GM12891 (cell line): Measurements from ENCODE around the gene DYSF.

ENCODE experiments used
- PAX5 ChIP-seq: IDR thresholded peaks from 2 replicates; pipeline ENCODE4 v1.6.1; 2011; ENCODE audit warnings: low read length, moderate library complexity, mild to moderate bottlenecking; ENCODE audit not compliant: insufficient read depth, severe bottlenecking
- POLR2A ChIP-seq: IDR thresholded peaks from 2 replicates; pipeline ENCODE4 v1.6.1; 2011; ENCODE audit warnings: low read depth, low read length, control low read depth
- POLR2AphosphoS5 ChIP-seq: IDR thresholded peaks from 2 replicates; pipeline ENCODE4 v1.6.1; 2011; ENCODE audit warnings: low read depth, low read length, control low read depth
- POU2F2 ChIP-seq: IDR thresholded peaks from 2 replicates; pipeline ENCODE4 v1.6.1; 2011; ENCODE audit warnings: low read depth, mild to moderate bottlenecking, control low read depth, low read length, moderate library complexity
- TAF1 ChIP-seq: IDR thresholded peaks from 2 replicates; pipeline ENCODE4 v1.6.1; 2011; ENCODE audit warnings: low read depth, low read length, control low read depth

DNA sequence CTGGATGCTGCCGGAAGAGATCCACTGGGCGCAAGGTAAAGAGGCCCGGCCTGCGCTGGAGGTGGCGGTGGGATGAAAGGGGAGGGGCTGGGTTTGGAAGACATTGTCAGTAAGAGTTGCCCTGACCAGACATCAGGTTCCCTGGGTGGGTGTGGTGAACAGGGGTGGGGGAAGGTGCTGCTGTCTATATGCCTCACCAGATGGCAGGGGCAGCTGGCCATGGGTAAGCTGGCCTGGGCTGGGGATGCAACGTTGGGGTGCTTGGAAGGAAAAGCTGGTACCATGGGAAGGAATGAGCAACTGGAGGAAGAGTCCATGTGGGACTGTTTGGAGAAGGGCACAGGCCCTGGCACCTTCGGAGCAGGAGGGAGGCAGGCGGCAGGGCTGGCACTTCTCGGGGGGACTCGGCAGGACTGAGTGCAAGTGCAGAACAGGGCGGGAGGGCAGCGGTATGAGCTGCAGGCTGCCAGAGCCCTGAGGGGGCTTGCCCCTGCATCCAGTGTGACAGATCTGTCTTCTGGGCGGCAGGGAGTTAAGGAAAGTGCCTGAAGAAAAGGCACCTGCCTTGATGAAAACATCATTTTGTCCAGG, 146.4 kb downstream of the DYSF start:
- no peak for TF ChIP-seq POLR2AphosphoS5
- TF ChIP-seq TAF1, result no peak
- TF ChIP-seq POLR2A, result no peak
- TF ChIP-seq POU2F2, result no peak
- TF ChIP-seq PAX5, result no peak
